SU-DHL-6 (cell line): ENCODE results near the gene ZNF622.

ENCODE experiments used
- EZH2phosphoT487 ChIP-seq: fragments of 200-600 bp; sonication (generic), shearing (Covaris generic); conservative IDR thresholded peaks from 2 replicates; pipeline ENCODE4 v1.6.1; 2018; ENCODE audit warnings: mild to moderate bottlenecking, antibody characterized with exemption, low read length, moderate library complexity, mixed read lengths
- TF ChIP-seq, protein P1 (sequence below): fragments of 200-600 bp; sonication (generic); IDR thresholded peaks from one replicate; pipeline ENCODE4 v1.5.1; 2017; ENCODE audit warnings: antibody characterized with exemption, mild to moderate bottlenecking, low read length, moderate library complexity; ENCODE audit not compliant: insufficient read depth, poor library complexity, severe bottlenecking

DNA sequence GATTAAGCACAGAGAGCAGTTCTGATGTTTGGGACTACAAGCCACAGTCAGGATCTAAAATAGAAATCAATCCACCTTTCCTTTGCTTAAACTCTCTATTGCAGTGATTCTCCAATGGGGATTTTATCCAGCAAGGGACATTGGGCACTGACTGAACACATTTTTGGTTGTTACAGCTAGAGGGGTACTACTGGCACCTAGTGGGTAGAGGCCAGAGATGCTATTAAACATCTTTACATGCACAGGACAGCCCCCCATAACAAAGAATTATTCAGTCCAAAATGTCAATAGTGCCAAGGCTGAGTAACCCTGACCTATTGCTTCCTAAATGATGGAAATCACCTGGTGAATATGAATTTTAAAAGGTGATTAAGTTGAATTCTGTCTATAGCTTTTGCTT is 12.0 kb downstream of the ZNF622 start:
- TF ChIP-seq, protein P1, sequence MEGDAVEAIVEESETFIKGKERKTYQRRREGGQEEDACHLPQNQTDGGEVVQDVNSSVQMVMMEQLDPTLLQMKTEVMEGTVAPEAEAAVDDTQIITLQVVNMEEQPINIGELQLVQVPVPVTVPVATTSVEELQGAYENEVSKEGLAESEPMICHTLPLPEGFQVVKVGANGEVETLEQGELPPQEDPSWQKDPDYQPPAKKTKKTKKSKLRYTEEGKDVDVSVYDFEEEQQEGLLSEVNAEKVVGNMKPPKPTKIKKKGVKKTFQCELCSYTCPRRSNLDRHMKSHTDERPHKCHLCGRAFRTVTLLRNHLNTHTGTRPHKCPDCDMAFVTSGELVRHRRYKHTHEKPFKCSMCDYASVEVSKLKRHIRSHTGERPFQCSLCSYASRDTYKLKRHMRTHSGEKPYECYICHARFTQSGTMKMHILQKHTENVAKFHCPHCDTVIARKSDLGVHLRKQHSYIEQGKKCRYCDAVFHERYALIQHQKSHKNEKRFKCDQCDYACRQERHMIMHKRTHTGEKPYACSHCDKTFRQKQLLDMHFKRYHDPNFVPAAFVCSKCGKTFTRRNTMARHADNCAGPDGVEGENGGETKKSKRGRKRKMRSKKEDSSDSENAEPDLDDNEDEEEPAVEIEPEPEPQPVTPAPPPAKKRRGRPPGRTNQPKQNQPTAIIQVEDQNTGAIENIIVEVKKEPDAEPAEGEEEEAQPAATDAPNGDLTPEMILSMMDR: no peak
- TF ChIP-seq EZH2phosphoT487: no peak
